NB4 (cell line): ENCODE measurements around the gene PLD4.

ENCODE experiments used
- DNase-seq: peaks from one replicate; pipeline ENCODE4 v3.0.0; 2010; ENCODE audit warnings: low read depth
- H3K4me3 ChIP-seq: one replicate; pipeline ENCODE4 v1.5.1; 2011; ENCODE audit warnings: mild to moderate bottlenecking, low read depth, low read length, moderate library complexity
- MYC ChIP-seq: IDR thresholded peaks from 2 replicates; pipeline ENCODE4 v1.6.1; 2011; ENCODE audit warnings: low read depth, low read length
- POLR2A ChIP-seq: IDR thresholded peaks from 2 replicates; pipeline ENCODE4 v1.6.1; 2011; ENCODE audit warnings: mild to moderate bottlenecking; ENCODE audit not compliant: insufficient read length; ENCODE audit errors: extremely low read depth
- TF ChIP-seq, protein P1 (sequence below): IDR thresholded peaks from one replicate; pipeline ENCODE4 v1.5.1; 2012; ENCODE audit warnings: low read depth, low read length
- TF ChIP-seq, protein P2 (sequence below): IDR thresholded peaks from 2 replicates; pipeline ENCODE4 v1.6.1; 2011; ENCODE audit warnings: low read depth, low read length

Gene PLD4

DNA sequence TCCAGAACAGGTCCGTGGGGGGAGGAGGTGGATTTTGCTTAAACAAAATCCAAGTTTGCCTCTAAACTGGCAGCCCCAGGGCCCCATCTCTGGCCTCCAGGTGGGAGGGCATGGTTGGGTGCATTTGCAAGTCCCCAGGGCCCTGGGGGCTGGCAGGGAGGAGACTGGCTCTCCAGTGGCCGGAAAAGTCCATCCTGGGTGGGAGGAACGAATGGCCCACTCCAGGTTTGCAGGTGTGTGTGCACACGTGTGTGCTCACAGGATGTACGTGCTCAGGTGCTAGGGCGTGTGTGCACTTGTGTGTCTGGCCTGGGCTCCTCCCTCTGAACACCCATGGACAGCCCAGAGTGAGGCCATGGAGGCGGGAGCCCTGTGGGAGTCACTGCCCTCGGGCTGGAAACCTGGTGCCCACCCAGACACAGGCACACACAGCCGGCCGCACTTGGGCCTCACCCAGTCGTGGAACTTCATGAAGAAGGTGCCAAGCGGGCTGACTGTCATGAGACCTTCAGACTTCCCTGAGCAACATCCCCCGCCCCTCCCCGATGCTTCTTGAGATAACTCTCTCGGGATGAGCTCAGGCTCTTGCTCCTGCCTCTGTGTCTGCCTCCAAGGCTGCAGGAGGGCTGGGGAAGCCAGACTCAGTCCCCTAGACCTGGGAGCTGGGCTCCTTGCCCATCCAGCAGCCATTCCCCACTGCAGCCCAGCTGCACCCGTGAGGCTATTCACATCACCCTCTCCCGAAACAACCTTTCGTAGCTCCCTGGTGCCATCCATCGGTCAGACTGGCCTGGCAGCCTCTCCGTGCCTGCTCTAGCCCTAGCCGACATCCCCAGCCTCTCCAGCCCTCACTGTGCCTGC, 44.1 kb downstream of the PLD4 start:
- TF ChIP-seq, protein P1, sequence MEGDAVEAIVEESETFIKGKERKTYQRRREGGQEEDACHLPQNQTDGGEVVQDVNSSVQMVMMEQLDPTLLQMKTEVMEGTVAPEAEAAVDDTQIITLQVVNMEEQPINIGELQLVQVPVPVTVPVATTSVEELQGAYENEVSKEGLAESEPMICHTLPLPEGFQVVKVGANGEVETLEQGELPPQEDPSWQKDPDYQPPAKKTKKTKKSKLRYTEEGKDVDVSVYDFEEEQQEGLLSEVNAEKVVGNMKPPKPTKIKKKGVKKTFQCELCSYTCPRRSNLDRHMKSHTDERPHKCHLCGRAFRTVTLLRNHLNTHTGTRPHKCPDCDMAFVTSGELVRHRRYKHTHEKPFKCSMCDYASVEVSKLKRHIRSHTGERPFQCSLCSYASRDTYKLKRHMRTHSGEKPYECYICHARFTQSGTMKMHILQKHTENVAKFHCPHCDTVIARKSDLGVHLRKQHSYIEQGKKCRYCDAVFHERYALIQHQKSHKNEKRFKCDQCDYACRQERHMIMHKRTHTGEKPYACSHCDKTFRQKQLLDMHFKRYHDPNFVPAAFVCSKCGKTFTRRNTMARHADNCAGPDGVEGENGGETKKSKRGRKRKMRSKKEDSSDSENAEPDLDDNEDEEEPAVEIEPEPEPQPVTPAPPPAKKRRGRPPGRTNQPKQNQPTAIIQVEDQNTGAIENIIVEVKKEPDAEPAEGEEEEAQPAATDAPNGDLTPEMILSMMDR, result no peak
- TF ChIP-seq POLR2A, result no peak
- no peak for TF ChIP-seq MYC
- TF ChIP-seq, protein P2, sequence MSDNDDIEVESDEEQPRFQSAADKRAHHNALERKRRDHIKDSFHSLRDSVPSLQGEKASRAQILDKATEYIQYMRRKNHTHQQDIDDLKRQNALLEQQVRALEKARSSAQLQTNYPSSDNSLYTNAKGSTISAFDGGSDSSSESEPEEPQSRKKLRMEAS, result no peak
- no peak overlapping the region for H3K4me3 ChIP-seq
- DNase-seq, result peak; percentile 42

DNA sequence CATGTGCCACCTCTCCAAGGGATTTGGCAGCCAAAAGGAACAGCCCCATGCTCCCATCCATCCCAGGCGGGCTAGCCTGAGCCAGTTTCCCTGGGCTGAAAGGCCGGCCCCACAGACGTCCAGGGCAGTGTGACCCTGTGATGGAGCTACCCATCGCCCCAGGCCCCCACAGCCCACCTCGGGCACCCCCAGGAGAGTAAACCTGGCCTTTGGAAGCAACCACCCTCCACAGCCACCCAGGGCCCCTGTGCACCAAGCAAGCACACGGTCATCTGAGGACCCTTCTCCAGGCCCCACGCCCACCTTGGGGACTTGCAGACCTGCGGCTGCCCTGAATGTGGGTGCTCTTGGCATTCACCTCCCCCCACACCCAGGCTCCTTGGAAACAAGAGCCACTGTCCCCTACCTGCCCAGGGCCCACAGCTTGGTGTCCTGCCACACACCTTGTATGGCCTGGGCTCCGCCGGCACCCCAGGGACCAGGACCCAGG, 45.1 kb downstream of the PLD4 start:
- TF ChIP-seq, protein P2, result no peak
- TF ChIP-seq, protein P1, result no peak
- TF ChIP-seq MYC (no peak), POLR2A (no peak)
- no peak for DNase-seq
- no peak overlapping the region for H3K4me3 ChIP-seq

DNA sequence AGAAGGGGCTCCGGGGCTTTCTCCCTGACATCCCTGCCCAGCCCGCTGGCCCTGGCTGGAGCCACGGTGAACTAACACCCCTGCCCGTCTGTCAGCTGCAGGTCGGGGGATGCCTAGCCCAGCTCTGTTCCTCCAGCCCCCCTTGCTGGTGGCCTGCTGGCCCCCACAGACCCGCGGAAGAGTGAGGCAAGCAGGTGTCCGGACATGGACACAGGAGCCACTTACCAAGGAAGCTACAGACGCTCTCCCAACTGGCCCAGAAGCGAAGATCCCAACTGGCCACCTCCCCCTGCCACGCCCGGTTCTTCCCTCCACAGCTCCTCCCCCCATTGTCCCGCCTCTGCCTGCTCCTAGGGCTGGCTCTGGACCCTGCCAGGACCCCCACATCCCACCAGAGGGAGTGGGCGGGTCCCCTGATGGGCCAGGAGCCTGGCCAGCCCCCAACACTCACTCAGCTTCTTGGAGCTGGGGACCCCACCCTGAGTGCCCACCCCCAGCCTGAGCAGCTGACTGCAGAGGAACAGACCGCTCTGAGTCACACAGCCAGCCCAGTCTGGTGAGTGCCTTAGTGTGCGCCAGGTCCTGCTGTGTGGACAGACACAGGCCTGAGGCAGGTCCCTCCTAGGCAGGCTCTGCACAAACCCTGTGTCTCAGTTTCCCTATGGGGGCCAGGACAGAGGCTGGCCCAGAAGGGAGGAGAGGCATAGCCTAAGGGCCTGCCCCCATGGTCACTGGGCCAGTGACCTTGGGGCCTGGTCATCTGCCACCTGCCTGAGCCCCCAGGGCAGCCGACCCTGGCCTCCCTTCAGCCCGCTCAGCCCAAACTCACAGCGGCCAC, 45.8 kb downstream of the PLD4 start:
- DNase-seq, result no peak
- no peak overlapping the region for H3K4me3 ChIP-seq
- TF ChIP-seq POLR2A (no peak), MYC (no peak)
- TF ChIP-seq, protein P2, result no peak
- TF ChIP-seq, protein P1, result no peak

DNA sequence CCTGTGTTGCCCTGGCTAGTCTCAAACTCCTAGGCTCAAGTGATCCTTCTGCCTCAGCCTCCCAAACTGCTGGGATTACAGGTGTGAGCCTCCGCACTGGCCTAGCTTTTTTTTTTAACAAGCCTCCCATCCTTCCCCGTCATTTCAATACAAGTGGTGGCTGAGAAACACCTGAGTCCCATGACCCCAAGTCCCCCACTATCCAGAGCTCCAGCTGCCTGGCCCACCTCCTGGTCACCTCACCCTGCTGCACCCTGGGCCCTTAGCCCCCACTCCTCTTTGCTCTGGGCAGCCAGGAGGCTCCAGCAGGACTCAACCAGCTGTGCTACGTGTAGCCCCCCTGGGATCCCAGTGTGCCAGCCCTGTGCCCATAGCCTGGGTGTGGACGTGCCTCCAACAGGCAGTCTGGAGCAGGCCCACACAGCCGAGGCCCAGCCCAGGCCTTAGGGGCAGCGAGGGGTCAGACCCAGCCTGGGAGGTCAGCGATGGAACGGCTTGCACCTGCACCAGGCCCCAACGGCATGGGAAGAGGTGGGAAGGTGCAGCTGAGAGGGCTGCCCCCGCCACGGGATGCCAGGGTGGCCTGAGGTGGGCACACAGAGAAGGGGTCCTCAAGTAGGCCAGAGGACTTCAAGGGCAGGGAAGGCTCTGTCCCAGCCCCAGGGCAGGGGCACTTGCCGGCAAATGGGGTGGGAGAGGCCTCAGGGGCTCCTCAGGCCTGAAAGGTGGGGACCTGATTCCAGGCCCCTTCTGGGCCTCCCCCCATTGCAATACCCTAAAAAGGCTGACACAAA, 47.0 kb downstream of the PLD4 start:
- no peak for DNase-seq
- no peak overlapping the region for H3K4me3 ChIP-seq
- TF ChIP-seq MYC (no peak), POLR2A (no peak)
- TF ChIP-seq, protein P2, result no peak
- TF ChIP-seq, protein P1, result no peak
